GM19238 (cell line): ENCODE results near the gene DNAJB4.
"Not testable (repeated sequence)": the region's sequence is repeated elsewhere in the genome, so short reads cannot be mapped to it uniquely, and the experiment has no call there.

Experiments
- DNase-seq: peaks from one replicate; pipeline ENCODE4 v3.0.0; 2011; ENCODE audit warnings: low spot score; ENCODE audit not compliant: insufficient read length

DNAJB4 gene

GRCh38 chr1:78061825-78062523 lies 57.2 kb downstream of the DNAJB4 start:
- DNase-seq, result no peak

GRCh38 chr1:78064886-78065285 lies 60.1 kb downstream of the DNAJB4 start:
- DNase-seq, result not testable (repeated sequence)
